Measurements from ENCODE around the gene CST7. TPM values are rescaled to one million over a fixed set of nuclear protein-coding genes. Genes with fewer than 3 reads are reported as not detected.

CST7 gene
- total RNA-seq, 1 experiment from 2014 or later: not detected

DNA sequence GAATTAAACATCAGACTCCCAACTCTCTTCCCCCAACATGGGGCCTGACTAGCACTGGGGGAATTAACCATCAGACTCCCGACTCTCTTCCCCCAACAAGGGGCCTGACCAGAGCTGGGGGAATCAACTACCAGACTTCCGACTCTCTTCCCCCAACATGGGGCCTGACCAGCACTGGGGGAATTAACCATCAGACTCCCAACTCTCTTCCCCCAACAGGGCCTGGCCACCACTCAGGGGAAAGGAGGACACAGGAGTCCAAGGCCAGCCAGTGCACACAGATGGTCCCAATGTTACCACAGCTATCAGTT, 13.1 kb downstream of the CST7 start:
- no TSS peak for BruUV-seq (replicated peaks)
- H3K9ac ChIP-seq (ENCODE audit: low read length): no peak overlapping the region
- ChIA-PET CTCF (no interaction called here), POLR2A (ENCODE audit: unreplicated experiment) (no interaction called here)
- DNase-seq (no peak), ATAC-seq (no peak)
- no peak overlapping the region for H2AFZ ChIP-seq (ENCODE audit: low read length)
- no peaks in the 10 kb centered on the region for H3F3A ChIP-seq (ENCODE audit: low read length, unreplicated experiment)
- H3K4me2 ChIP-seq (ENCODE audit: low read length): no peak overlapping the region
- no peak overlapping the region for H3K4me3 ChIP-seq (ENCODE audit: low read length)
- no peaks in the 10 kb centered on the region for H3K27me3 ChIP-seq (ENCODE audit: low read length)
- no peaks in the 10 kb centered on the region for H3K4me1 ChIP-seq (ENCODE audit: insufficient read depth, low read length)
- no peaks in the 10 kb centered on the region for H4K20me1 ChIP-seq (ENCODE audit: low read length)
- TF ChIP-seq, protein P1, sequence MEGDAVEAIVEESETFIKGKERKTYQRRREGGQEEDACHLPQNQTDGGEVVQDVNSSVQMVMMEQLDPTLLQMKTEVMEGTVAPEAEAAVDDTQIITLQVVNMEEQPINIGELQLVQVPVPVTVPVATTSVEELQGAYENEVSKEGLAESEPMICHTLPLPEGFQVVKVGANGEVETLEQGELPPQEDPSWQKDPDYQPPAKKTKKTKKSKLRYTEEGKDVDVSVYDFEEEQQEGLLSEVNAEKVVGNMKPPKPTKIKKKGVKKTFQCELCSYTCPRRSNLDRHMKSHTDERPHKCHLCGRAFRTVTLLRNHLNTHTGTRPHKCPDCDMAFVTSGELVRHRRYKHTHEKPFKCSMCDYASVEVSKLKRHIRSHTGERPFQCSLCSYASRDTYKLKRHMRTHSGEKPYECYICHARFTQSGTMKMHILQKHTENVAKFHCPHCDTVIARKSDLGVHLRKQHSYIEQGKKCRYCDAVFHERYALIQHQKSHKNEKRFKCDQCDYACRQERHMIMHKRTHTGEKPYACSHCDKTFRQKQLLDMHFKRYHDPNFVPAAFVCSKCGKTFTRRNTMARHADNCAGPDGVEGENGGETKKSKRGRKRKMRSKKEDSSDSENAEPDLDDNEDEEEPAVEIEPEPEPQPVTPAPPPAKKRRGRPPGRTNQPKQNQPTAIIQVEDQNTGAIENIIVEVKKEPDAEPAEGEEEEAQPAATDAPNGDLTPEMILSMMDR (conservative IDR thresholded peaks at IDR 0.05; ENCODE audit: low read depth, low read length): no peak
- TF ChIP-seq EZH2phosphoT487 (IDR thresholded peaks at IDR 0.05; ENCODE audit: borderline replicate concordance, low read length) (no peak), EZH2 (IDR thresholded peaks at IDR 0.05; ENCODE audit: low read length, unreplicated experiment) (no peak)
- intact Hi-C loops (cut with micrococcal nuclease): no loop called here
- H3K9me2 ChIP-seq (replicated peaks; ENCODE audit: low read length): no peaks in the 10 kb centered on the region
- H3K9me3 ChIP-seq (ENCODE audit: low read length): no peaks in the 10 kb centered on the region
- H3K36me3 ChIP-seq (ENCODE audit: low read depth, low read length): peaks cover 13% of the 10 kb centered on the region; the same call in 1 of the 2 replicates
- no peaks in the 10 kb centered on the region for H3K79me2 ChIP-seq (ENCODE audit: low read length)
- H3K27ac ChIP-seq (ENCODE audit: low read length): no peak overlapping the region

GRCh38 chr20:24962510-24962909, 13.4 kb downstream of the CST7 start:
- TF ChIP-seq EZH2 (IDR thresholded peaks at IDR 0.05; ENCODE audit: low read length, unreplicated experiment) (no peak), EZH2phosphoT487 (IDR thresholded peaks at IDR 0.05; ENCODE audit: borderline replicate concordance, low read length) (no peak)
- TF ChIP-seq, protein P1 (conservative IDR thresholded peaks at IDR 0.05; ENCODE audit: low read depth, low read length): no peak
- DNase-seq: no peak
- intact Hi-C loops (cut with micrococcal nuclease): no loop called here
- Histone ChIP-seq H3K9ac (ENCODE audit: low read length) (no peak overlapping the region), H3K9me2 (replicated peaks; ENCODE audit: low read length) (no peaks in the 10 kb centered on the region), H3F3A (ENCODE audit: low read length, unreplicated experiment) (no peaks in the 10 kb centered on the region), H3K79me2 (ENCODE audit: low read length) (no peaks in the 10 kb centered on the region), H2AFZ (ENCODE audit: low read length) (no peak overlapping the region), H3K4me3 (ENCODE audit: low read length) (no peak overlapping the region), H3K36me3 (ENCODE audit: low read depth, low read length) (peaks cover 16% of the 10 kb centered on the region; the same call in 1 of the 2 replicates), H3K9me3 (ENCODE audit: low read length) (no peaks in the 10 kb centered on the region), H4K20me1 (ENCODE audit: low read length) (no peaks in the 10 kb centered on the region), H3K27me3 (ENCODE audit: low read length) (no peaks in the 10 kb centered on the region), H3K27ac (ENCODE audit: low read length) (no peak overlapping the region), H3K4me1 (ENCODE audit: insufficient read depth, low read length) (no peaks in the 10 kb centered on the region), H3K4me2 (ENCODE audit: low read length) (no peak overlapping the region)
- no peak for ATAC-seq
- ChIA-PET CTCF (no interaction called here), POLR2A (ENCODE audit: unreplicated experiment) (no interaction called here)
- BruUV-seq (replicated peaks): no TSS peak

DNA sequence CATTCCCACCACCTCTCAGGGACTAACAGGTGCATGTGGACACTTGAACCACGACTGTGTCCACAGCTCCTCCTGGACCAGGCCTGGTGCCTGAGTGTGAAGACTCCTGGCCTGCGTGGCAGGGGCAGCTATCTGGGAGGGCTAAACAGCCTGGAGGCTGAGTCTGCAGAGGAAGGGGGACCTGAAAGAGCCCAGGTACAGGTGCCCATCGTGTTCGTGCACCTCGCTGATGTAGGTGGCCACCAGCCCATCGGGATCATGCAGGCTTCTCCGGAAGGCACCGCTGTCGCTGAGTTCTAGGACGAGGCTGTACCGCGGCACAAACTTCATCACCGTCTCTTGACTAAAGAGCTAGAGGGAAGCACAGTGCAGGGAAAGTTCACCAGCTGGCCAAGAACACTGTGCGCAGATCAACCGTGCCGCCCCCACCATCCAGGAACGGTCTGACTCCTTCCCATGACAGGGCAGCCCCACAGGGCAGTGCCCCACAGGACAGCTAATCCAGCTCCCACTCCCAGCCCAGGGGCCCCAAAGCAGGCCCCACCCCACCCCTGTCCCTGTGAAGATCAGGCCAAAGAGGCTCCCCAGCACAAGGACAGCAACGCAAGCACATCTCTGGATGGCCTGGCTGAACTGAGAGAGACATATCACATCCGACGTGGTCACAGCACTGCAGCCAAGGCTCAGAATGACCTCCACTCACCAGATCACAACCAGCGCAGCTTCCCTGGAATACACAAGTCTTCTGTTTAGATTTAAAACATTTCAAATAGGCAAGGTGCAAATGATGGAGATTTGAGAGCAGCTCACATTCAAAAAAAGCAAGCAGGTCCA, 14.8 kb downstream of the CST7 start:
- no peaks in the 10 kb centered on the region for H3K4me1 ChIP-seq (ENCODE audit: insufficient read depth, low read length)
- no peak overlapping the region for H3K4me2 ChIP-seq (ENCODE audit: low read length)
- no peaks in the 10 kb centered on the region for H3F3A ChIP-seq (ENCODE audit: low read length, unreplicated experiment)
- ChIA-PET POLR2A (ENCODE audit: unreplicated experiment) (no interaction called here), CTCF (no interaction called here)
- H4K20me1 ChIP-seq (ENCODE audit: low read length): no peaks in the 10 kb centered on the region
- H3K9me2 ChIP-seq (replicated peaks; ENCODE audit: low read length): no peaks in the 10 kb centered on the region
- H2AFZ ChIP-seq (ENCODE audit: low read length): no peak overlapping the region
- TF ChIP-seq, protein P1 (conservative IDR thresholded peaks at IDR 0.05; ENCODE audit: low read depth, low read length): no peak
- no peak for TF ChIP-seq EZH2 (IDR thresholded peaks at IDR 0.05; ENCODE audit: low read length, unreplicated experiment)
- TF ChIP-seq EZH2phosphoT487 (IDR thresholded peaks at IDR 0.05; ENCODE audit: borderline replicate concordance, low read length): no peak
- intact Hi-C loops (cut with micrococcal nuclease): no loop called here
- no peaks in the 10 kb centered on the region for H3K79me2 ChIP-seq (ENCODE audit: low read length)
- ATAC-seq: no peak
- no peak overlapping the region for H3K9ac ChIP-seq (ENCODE audit: low read length)
- no peak overlapping the region for H3K27ac ChIP-seq (ENCODE audit: low read length)
- DNase-seq: no peak
- no TSS peak for BruUV-seq (replicated peaks)
- no peaks in the 10 kb centered on the region for H3K27me3 ChIP-seq (ENCODE audit: low read length)
- H3K36me3 ChIP-seq (ENCODE audit: low read depth, low read length): peaks cover 24% of the 10 kb centered on the region; the same call in 1 of the 2 replicates
- H3K9me3 ChIP-seq (ENCODE audit: low read length): no peaks in the 10 kb centered on the region
- H3K4me3 ChIP-seq (ENCODE audit: low read length): no peak overlapping the region
